K562 (cell line): Measurements from ENCODE around the gene DZIP1. TPM values are rescaled to one million over a fixed set of nuclear protein-coding genes. Genes with fewer than 3 reads are reported as not detected.

Experiments
- DNMT1 ChIP-seq: fragments of 450-650 bp; IDR thresholded peaks from 2 replicates; pipeline ENCODE4 v1.6.1; 2016; ENCODE audit warnings: antibody characterized with exemption, mild to moderate bottlenecking
- EGR1 ChIP-seq: fragments of 450-650 bp; conservative IDR thresholded peaks from 2 replicates; pipeline ENCODE4 v1.6.1; 2017; ENCODE audit warnings: mild to moderate bottlenecking
- HDAC1 ChIP-seq, 2 experiments: fragments of 450-650 bp; IDR thresholded peaks; 2 replicates each; pipeline ENCODE4 v1.6.1; 2016 to 2017; ENCODE audit warnings: inconsistent platforms in 1 of 2, mild to moderate bottlenecking in 1 of 2, moderate library complexity in 1 of 2
- MXI1 ChIP-seq: IDR thresholded peaks from 2 replicates; pipeline ENCODE4 v1.6.1; 2011; ENCODE audit warnings: low read depth, mild to moderate bottlenecking, improper control_type of control experiment, low read length
- NELFE ChIP-seq: IDR thresholded peaks from 2 replicates; pipeline ENCODE4 v1.6.1; 2011; ENCODE audit warnings: mild to moderate bottlenecking; ENCODE audit not compliant: insufficient read depth, insufficient read length
- RNF2 ChIP-seq: sonication (generic); IDR thresholded peaks from 2 replicates; pipeline ENCODE4 v1.6.1; 2016
- SP2 ChIP-seq: IDR thresholded peaks from 2 replicates; pipeline ENCODE4 v1.6.1; 2011; ENCODE audit warnings: mild to moderate bottlenecking, low read depth, low read length, moderate library complexity; ENCODE audit not compliant: poor library complexity, severe bottlenecking; ENCODE audit errors: extremely low read depth
- SUPT5H ChIP-seq: fragments of 450-650 bp; IDR thresholded peaks from 2 replicates; pipeline ENCODE4 v1.6.1; 2016
- TRIM28 ChIP-seq: fragments of 450-650 bp; IDR thresholded peaks from 2 replicates; pipeline ENCODE4 v1.6.1; 2017
- TSC22D4 ChIP-seq: fragments of 450-650 bp; IDR thresholded peaks from 2 replicates; pipeline ENCODE4 v1.6.1; 2016; ENCODE audit warnings: missing genetic modification characterization, missing biosample characterization, control low read depth
- ZZZ3 ChIP-seq: fragments of 450-650 bp; IDR thresholded peaks from 2 replicates; pipeline ENCODE4 v1.6.1; 2016; ENCODE audit warnings: antibody characterized with exemption, mild to moderate bottlenecking, moderate library complexity
- polyA plus RNA-seq, 8 experiments: library from polyadenylated mRNA; depleted of rRNA in 4 of 8; stranded (reverse) in 5 of 8; unstranded in 3 of 8; fragments of >200 nt; fragmentation: Nextera tagmentation in 2 of 8; fragmentation: Illumina TruSeq in 1 of 8; extraction: Ambion mirVana in 2 of 8; extraction: Trizol in 1 of 8; gene quantifications; 2 replicates each; pipeline versions ENCODE4 v1.2.1 to v1.2.3, GENCODE V29; 2011 to 2014; ENCODE audit warnings: inconsistent platforms in 1 of 8, missing spikeins in 1 of 8
- total RNA-seq, 7 experiments: library from RNA; depleted of rRNA in 6 of 7; stranded (reverse); fragments of >200 nt in 6 of 7; fragmentation: Illumina TruSeq in 2 of 7; extraction: Trizol in 2 of 7; gene quantifications; 2 replicates each; pipeline versions ENCODE4 v1.2.1 to v1.2.3, GENCODE V29; 2011 to 2021; ENCODE audit warnings: low replicate concordance in 1 of 7
- TF ChIP-seq, protein P1 (sequence below), 2 experiments: IDR thresholded peaks; 2 replicates each; pipeline ENCODE4 v1.6.1; 2011; ENCODE audit warnings: borderline replicate concordance in 1 of 2, control low read depth in 1 of 2, low read depth in 1 of 2, low read length in 1 of 2, mild to moderate bottlenecking in 1 of 2, mixed read lengths in 1 of 2, moderate library complexity in 1 of 2; ENCODE audit not compliant: insufficient read depth in 1 of 2, insufficient read length in 1 of 2, poor library complexity in 1 of 2, severe bottlenecking in 1 of 2; ENCODE audit errors: extremely low read depth in 1 of 2
- TF ChIP-seq, protein P2 (sequence below): IDR thresholded peaks from 2 replicates; pipeline ENCODE4 v1.6.1; 2016; ENCODE audit warnings: missing genetic modification characterization, missing compliant biosample characterization
- TF ChIP-seq, protein P3 (sequence below): fragments of 450-650 bp; conservative IDR thresholded peaks from 2 replicates; pipeline ENCODE4 v1.6.1; 2016; ENCODE audit warnings: missing genetic modification characterization, low read depth, mild to moderate bottlenecking, missing compliant biosample characterization, moderate library complexity
- TF ChIP-seq, protein P4 (sequence below): sonication (generic); formaldehyde crosslinking; IDR thresholded peaks from 2 replicates; pipeline ENCODE4 v1.8.0; 2023; ENCODE audit warnings: missing genetic modification reagents, mild to moderate bottlenecking, borderline replicate concordance
- TF ChIP-seq, protein P5 (sequence below): fragments of 450-650 bp; IDR thresholded peaks from 2 replicates; pipeline ENCODE4 v1.6.1; 2017; ENCODE audit warnings: mild to moderate bottlenecking, moderate library complexity

Gene DZIP1
- total and polyA plus RNA-seq, 9 of the 15 experiments (the other 6 are each of a cell fraction or from before 2014, with no cell fraction given), result 0.07 TPM; not detected in 8

DNA sequence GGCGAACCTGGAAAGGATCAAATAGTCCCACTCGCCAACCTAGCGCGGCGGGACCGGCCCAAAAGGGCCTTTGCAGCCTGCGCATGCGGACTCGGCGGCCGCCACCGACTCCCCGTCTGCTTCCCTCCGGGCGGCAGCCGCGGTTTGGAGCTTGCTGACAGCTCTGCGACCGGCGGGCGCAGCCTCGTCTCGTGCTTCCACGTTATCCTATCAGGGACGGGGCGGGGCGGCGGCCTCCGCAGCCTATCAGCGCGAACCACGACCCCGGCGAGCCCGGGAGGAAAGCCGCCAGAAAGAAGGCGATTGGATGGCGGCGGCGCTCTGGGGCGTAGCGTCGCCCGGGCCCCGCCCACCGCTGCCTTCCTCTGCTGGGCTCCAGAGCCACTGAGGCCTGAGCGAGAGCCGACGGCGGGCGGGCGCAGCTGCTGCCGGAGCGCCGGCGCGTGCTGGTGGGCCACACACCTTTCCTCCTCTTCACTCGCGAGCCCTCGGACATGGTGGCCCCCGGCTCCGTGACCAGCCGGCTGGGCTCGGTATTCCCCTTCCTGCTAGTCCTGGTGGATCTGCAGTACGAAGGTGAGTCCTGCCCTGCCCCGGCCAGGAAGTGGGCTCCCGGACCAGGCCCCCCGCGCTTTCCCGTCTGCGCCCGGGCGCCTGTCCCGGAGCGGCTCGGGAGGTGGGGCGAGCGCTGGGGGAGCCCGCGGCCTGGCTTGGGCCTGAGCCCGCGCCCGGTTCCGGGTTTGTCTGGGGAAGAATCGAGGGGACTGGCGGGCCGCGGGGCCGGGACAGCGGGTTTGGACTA is 32.5 kb upstream of the DZIP1 start, which contains the start of gene DNAJC3 (continued):
- TF ChIP-seq, protein P1, sequence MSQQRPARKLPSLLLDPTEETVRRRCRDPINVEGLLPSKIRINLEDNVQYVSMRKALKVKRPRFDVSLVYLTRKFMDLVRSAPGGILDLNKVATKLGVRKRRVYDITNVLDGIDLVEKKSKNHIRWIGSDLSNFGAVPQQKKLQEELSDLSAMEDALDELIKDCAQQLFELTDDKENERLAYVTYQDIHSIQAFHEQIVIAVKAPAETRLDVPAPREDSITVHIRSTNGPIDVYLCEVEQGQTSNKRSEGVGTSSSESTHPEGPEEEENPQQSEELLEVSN (IDR thresholded peaks at IDR 0.05; ENCODE audit: borderline replicate concordance in 1 of 2, extremely low read depth in 1 of 2, insufficient read depth in 1 of 2, insufficient read length in 1 of 2, low read depth in 1 of 2, low read length in 1 of 2, poor library complexity in 1 of 2, severe bottlenecking in 1 of 2), result peak; percentile 77 to 82
- TF ChIP-seq TSC22D4 (no peak), TRIM28 (no peak), NELFE (no peak), HDAC1 (IDR thresholded peaks at IDR 0.05) (peak in 1 of 2 experiments; percentile 10; a peak in 1 of 4 replicates), DNMT1 (no peak), EGR1 (peak; percentile 27; the same call in 1 of the 2 replicates), SP2 (peak; percentile 28), RNF2 (0 out of 2 replicates have a peak, but pooled peaks have one; percentile 28), SUPT5H (peak; percentile 83), MXI1 (0 out of 2 replicates have a peak, but pooled peaks have one; percentile 18), ZZZ3 (no peak)
- TF ChIP-seq, protein P2, sequence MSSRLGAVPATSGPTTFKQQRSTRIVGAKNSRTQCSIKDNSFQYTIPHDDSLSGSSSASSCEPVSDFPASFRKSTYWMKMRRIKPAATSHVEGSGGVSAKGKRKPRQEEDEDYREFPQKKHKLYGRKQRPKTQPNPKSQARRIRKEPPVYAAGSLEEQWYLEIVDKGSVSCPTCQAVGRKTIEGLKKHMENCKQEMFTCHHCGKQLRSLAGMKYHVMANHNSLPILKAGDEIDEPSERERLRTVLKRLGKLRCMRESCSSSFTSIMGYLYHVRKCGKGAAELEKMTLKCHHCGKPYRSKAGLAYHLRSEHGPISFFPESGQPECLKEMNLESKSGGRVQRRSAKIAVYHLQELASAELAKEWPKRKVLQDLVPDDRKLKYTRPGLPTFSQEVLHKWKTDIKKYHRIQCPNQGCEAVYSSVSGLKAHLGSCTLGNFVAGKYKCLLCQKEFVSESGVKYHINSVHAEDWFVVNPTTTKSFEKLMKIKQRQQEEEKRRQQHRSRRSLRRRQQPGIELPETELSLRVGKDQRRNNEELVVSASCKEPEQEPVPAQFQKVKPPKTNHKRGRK, result no peak
- TF ChIP-seq, protein P3, sequence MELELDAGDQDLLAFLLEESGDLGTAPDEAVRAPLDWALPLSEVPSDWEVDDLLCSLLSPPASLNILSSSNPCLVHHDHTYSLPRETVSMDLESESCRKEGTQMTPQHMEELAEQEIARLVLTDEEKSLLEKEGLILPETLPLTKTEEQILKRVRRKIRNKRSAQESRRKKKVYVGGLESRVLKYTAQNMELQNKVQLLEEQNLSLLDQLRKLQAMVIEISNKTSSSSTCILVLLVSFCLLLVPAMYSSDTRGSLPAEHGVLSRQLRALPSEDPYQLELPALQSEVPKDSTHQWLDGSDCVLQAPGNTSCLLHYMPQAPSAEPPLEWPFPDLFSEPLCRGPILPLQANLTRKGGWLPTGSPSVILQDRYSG (tag), result no peak
- TF ChIP-seq, protein P4, sequence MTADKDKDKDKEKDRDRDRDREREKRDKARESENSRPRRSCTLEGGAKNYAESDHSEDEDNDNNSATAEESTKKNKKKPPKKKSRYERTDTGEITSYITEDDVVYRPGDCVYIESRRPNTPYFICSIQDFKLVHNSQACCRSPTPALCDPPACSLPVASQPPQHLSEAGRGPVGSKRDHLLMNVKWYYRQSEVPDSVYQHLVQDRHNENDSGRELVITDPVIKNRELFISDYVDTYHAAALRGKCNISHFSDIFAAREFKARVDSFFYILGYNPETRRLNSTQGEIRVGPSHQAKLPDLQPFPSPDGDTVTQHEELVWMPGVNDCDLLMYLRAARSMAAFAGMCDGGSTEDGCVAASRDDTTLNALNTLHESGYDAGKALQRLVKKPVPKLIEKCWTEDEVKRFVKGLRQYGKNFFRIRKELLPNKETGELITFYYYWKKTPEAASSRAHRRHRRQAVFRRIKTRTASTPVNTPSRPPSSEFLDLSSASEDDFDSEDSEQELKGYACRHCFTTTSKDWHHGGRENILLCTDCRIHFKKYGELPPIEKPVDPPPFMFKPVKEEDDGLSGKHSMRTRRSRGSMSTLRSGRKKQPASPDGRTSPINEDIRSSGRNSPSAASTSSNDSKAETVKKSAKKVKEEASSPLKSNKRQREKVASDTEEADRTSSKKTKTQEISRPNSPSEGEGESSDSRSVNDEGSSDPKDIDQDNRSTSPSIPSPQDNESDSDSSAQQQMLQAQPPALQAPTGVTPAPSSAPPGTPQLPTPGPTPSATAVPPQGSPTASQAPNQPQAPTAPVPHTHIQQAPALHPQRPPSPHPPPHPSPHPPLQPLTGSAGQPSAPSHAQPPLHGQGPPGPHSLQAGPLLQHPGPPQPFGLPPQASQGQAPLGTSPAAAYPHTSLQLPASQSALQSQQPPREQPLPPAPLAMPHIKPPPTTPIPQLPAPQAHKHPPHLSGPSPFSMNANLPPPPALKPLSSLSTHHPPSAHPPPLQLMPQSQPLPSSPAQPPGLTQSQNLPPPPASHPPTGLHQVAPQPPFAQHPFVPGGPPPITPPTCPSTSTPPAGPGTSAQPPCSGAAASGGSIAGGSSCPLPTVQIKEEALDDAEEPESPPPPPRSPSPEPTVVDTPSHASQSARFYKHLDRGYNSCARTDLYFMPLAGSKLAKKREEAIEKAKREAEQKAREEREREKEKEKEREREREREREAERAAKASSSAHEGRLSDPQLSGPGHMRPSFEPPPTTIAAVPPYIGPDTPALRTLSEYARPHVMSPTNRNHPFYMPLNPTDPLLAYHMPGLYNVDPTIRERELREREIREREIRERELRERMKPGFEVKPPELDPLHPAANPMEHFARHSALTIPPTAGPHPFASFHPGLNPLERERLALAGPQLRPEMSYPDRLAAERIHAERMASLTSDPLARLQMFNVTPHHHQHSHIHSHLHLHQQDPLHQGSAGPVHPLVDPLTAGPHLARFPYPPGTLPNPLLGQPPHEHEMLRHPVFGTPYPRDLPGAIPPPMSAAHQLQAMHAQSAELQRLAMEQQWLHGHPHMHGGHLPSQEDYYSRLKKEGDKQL, result no peak
- TF ChIP-seq, protein P5, sequence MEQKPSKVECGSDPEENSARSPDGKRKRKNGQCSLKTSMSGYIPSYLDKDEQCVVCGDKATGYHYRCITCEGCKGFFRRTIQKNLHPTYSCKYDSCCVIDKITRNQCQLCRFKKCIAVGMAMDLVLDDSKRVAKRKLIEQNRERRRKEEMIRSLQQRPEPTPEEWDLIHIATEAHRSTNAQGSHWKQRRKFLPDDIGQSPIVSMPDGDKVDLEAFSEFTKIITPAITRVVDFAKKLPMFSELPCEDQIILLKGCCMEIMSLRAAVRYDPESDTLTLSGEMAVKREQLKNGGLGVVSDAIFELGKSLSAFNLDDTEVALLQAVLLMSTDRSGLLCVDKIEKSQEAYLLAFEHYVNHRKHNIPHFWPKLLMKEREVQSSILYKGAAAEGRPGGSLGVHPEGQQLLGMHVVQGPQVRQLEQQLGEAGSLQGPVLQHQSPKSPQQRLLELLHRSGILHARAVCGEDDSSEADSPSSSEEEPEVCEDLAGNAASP, result no peak
